Loucy (cell line): ENCODE data around the gene PPP2R5E.

Experiments
- CTCF ChIP-seq: fragments of 200-600 bp; sonication (generic); conservative IDR thresholded peaks from 2 replicates; pipeline ENCODE4 v1.5.1; 2014; ENCODE audit warnings: mild to moderate bottlenecking, antibody characterized with exemption, low read length
- EZH2phosphoT487 ChIP-seq: fragments of 200-600 bp; IDR thresholded peaks from 2 replicates; pipeline ENCODE4 v1.6.1; 2018; ENCODE audit warnings: antibody characterized with exemption, mild to moderate bottlenecking, moderate library complexity, borderline replicate concordance

GRCh38 chr14:63343878-63344277, 199.3 kb downstream of the PPP2R5E start:
- TF ChIP-seq CTCF (no peak), EZH2phosphoT487 (no peak)
